Liver (tissue), 9 donors: Measurements from ENCODE around the gene KRT80. TPM values are rescaled to one million over a fixed set of nuclear protein-coding genes. Genes with fewer than 3 reads are reported as not detected.

Experiments
- DNase-seq: peaks from one replicate; pipeline ENCODE4 v3.0.0-alpha.2; 2017; ENCODE audit warnings: low spot score
- H3K27ac ChIP-seq, 2 donors: one replicate each; pipeline ENCODE4 v1.7.0; 2013; ENCODE audit warnings: inconsistent platforms in 2 of 2, low read length in 2 of 2, control low read depth in 1 of 2, low read depth in 1 of 2, mild to moderate bottlenecking in 1 of 2
- H3K27me3 ChIP-seq, 4 donors: one replicate each; pipeline versions ENCODE4 v1.6.1 to v1.7.0; 2013; ENCODE audit warnings: low read length in 3 of 4, inconsistent platforms in 1 of 4, mild to moderate bottlenecking in 1 of 4, moderate library complexity in 1 of 4; ENCODE audit not compliant: control insufficient read depth in 4 of 4, insufficient read depth in 4 of 4
- H3K36me3 ChIP-seq, 4 donors: one replicate each; pipeline versions ENCODE4 v1.6.1 to v1.7.0; 2013; ENCODE audit warnings: low read length in 3 of 4, mild to moderate bottlenecking in 3 of 4, low read depth in 1 of 4, moderate library complexity in 1 of 4; ENCODE audit not compliant: control insufficient read depth in 4 of 4, insufficient read depth in 3 of 4
- H3K4me1 ChIP-seq, 4 donors: one replicate each; pipeline versions ENCODE4 v1.6.1 to v1.7.0; 2013; ENCODE audit warnings: low read length in 3 of 4, mild to moderate bottlenecking in 3 of 4, moderate library complexity in 1 of 4; ENCODE audit not compliant: control insufficient read depth in 4 of 4, insufficient read depth in 4 of 4
- H3K4me3 ChIP-seq, 3 donors: one replicate each; pipeline versions ENCODE4 v1.6.1 to v1.7.0; 2013; ENCODE audit warnings: low read length in 3 of 3, control low read depth in 1 of 3, low read depth in 1 of 3, mild to moderate bottlenecking in 1 of 3
- H3K9ac ChIP-seq, 2 donors: one replicate each; pipeline ENCODE4 v1.7.0; 2013; ENCODE audit warnings: low read length in 2 of 2, mild to moderate bottlenecking in 2 of 2, moderate library complexity in 2 of 2, control low read depth in 1 of 2, low read depth in 1 of 2
- H3K9me3 ChIP-seq, 4 donors: one replicate each; pipeline versions ENCODE4 v1.6.1 to v1.7.0; 2013; ENCODE audit warnings: low read length in 3 of 4; ENCODE audit not compliant: control insufficient read depth in 4 of 4
- FOXA1 ChIP-seq: IDR thresholded peaks from 2 replicates; pipeline ENCODE4 v1.6.1; 2016; ENCODE audit warnings: antibody characterized with exemption
- FOXA2 ChIP-seq: IDR thresholded peaks from 2 replicates; pipeline ENCODE4 v1.6.1; 2016; ENCODE audit warnings: antibody characterized with exemption
- HNF4G ChIP-seq: IDR thresholded peaks from 2 replicates; pipeline ENCODE4 v1.6.1; 2016; ENCODE audit warnings: antibody characterized with exemption
- JUND ChIP-seq, 2 donors: IDR thresholded peaks; 2 replicates each; pipeline ENCODE4 v1.6.1; 2016; ENCODE audit warnings: antibody characterized with exemption in 2 of 2
- MAX ChIP-seq: IDR thresholded peaks from 2 replicates; pipeline ENCODE4 v1.6.1; 2016; ENCODE audit warnings: antibody characterized with exemption
- NR2F2 ChIP-seq: IDR thresholded peaks from 2 replicates; pipeline ENCODE4 v1.6.1; 2016; ENCODE audit warnings: antibody characterized with exemption
- RAD21 ChIP-seq, 2 donors: IDR thresholded peaks; 2 replicates each; pipeline ENCODE4 v1.6.1; 2016; ENCODE audit warnings: antibody characterized with exemption in 2 of 2, mild to moderate bottlenecking in 2 of 2
- REST ChIP-seq: IDR thresholded peaks from 2 replicates; pipeline ENCODE4 v1.6.1; 2016; ENCODE audit warnings: antibody characterized with exemption, mild to moderate bottlenecking
- RXRA ChIP-seq, 2 donors: IDR thresholded peaks; 2 replicates each; pipeline ENCODE4 v1.6.1; 2017 to 2018; ENCODE audit warnings: antibody characterized with exemption in 2 of 2, mild to moderate bottlenecking in 1 of 2
- ZBTB33 ChIP-seq: IDR thresholded peaks from 2 replicates; pipeline ENCODE4 v1.6.1; 2016; ENCODE audit warnings: antibody characterized with exemption
- WGBS: extraction: QIAGEN DNeasy Blood & Tissue Kit; methylation state at CpG from one replicate; pipeline ENCODE4 v1.1.7; 2013; 5-methylcytosine and 5-hydroxymethylcytosine counted together
- polyA plus RNA-seq, 2 donors: library from polyadenylated mRNA; stranded (reverse) in 1 of 2; unstranded in 1 of 2; fragments of 200-250 nt in 1 of 2; fragments of >200 nt in 1 of 2; fragmentation: Nextera tagmentation in 1 of 2; extraction: Ambion mirVana in 1 of 2; gene quantifications; one replicate each; pipeline versions ENCODE4 v1.2.1 to v1.2.3, GENCODE V29; 2013 to 2015
- total RNA-seq, 2 donors: library from RNA; depleted of rRNA; stranded (reverse); fragments of >200 nt; gene quantifications; one replicate each; pipeline ENCODE4 v1.2.3, GENCODE V29; 2014
- donor health status: healthy.
- donor health status: healthy.
- donor health status: healthy.
- donor health status: healthy.
- donor health status: healthy.

The KRT80 gene
- total and polyA plus RNA-seq, 4 donors, result 0.04 to 0.12 (median 0.07) TPM

- TF ChIP-seq MAX, result no peak
- no peak for TF ChIP-seq FOXA2
- TF ChIP-seq REST, result no peak
Observed at GRCh38 chr12:52223406-52224039, 31.7 kb upstream of the KRT80 start (continued).

- DNase-seq, result no peak
- WGBS, result 60% methylated on average over 4 of the region's 4 CpGs
- Histone ChIP-seq H3K4me1 (no peaks in the 10 kb centered on the region), H3K27ac (no peak overlapping the region), H3K4me3 (no peak overlapping the region), H3K27me3 (peaks cover 0 to 12% (median 4%) of the 10 kb centered on the region in 4 donors), H3K9ac (no peak overlapping the region), H3K36me3 (no peaks in the 10 kb centered on the region), H3K9me3 (no peaks in the 10 kb centered on the region)
- no peak for TF ChIP-seq HNF4G
- no peak for TF ChIP-seq ZBTB33
- no peak for TF ChIP-seq RAD21 (IDR thresholded peaks at IDR 0.05)
- TF ChIP-seq RXRA (IDR thresholded peaks at IDR 0.05), result no peak
- no peak for TF ChIP-seq NR2F2
- no peak for TF ChIP-seq FOXA1
- TF ChIP-seq REST, result no peak
- TF ChIP-seq JUND (IDR thresholded peaks at IDR 0.05), result no peak
Observed at GRCh38 chr12:52222692-52223091, 30.9 kb upstream of the KRT80 start.
